ENCODE results near the gene TMEM125.
A peak's percentile ranks its signal among the peaks of the same experiment; 100 is the strongest.

Gene TMEM125

GRCh38 chr1:43225168-43225567, 44.6 kb upstream of the TMEM125 start:
- peaks cover 0 to 20% of the 10 kb centered on the region in 2 experiments for H3K27me3 ChIP-seq (ENCODE audit: control insufficient read depth in 1 of 2, insufficient read depth in 1 of 2, low read length in 2 of 2)
- no peak overlapping the region for H2BK5ac ChIP-seq (ENCODE audit: low read depth, low read length, poor library complexity, severe bottlenecking)
- no peaks in the 10 kb centered on the region for H3K9me3 ChIP-seq (ENCODE audit: control insufficient read depth, low read length)
- no peak overlapping the region for H4K91ac ChIP-seq (ENCODE audit: low read length)
- no peak overlapping the region for H4K8ac ChIP-seq (ENCODE audit: low read length)
- H2BK120ac ChIP-seq (ENCODE audit: low read depth, low read length): no peak overlapping the region
- no peak overlapping the region for H2AFZ ChIP-seq (ENCODE audit: low read depth, low read length)
- no peak overlapping the region for H2BK12ac ChIP-seq (ENCODE audit: low read length in 2 of 2)
- 60% methylated on average over 3 of the region's 3 CpGs for WGBS
- no peak overlapping the region for H3K23ac ChIP-seq (ENCODE audit: low read length in 2 of 2)
- H3K4me3 ChIP-seq (ENCODE audit: insufficient read depth in 1 of 2, low read depth in 1 of 2, low read length in 2 of 2): no peak overlapping the region
- no peaks in the 10 kb centered on the region for H3K79me1 ChIP-seq (replicated peaks; ENCODE audit: low read length, poor library complexity, severe bottlenecking)
- H3K27ac ChIP-seq (ENCODE audit: low read length, poor library complexity, severe bottlenecking): no peak overlapping the region
- H2AK5ac ChIP-seq (ENCODE audit: low read length, severe bottlenecking): no peak overlapping the region
- H3K18ac ChIP-seq (ENCODE audit: low read depth in 1 of 2, low read length in 2 of 2): no peak overlapping the region
- DNase-seq: peak; percentile 38
- no peaks in the 10 kb centered on the region for H3K36me3 ChIP-seq (ENCODE audit: control insufficient read depth in 1 of 2, insufficient read depth in 2 of 2, low read depth in 1 of 2, low read length in 2 of 2)
- H3K14ac ChIP-seq (ENCODE audit: low read length in 2 of 2): no peak overlapping the region
- H2BK15ac ChIP-seq (ENCODE audit: low read depth, poor library complexity, severe bottlenecking): no peak overlapping the region
- H3K4me1 ChIP-seq (ENCODE audit: control insufficient read depth, insufficient read depth, low read depth, low read length): no peaks in the 10 kb centered on the region
- H3K4ac ChIP-seq (ENCODE audit: low read depth in 1 of 2, low read length in 2 of 2): no peak overlapping the region
- no peak overlapping the region for H3K4me2 ChIP-seq (ENCODE audit: low read length, poor library complexity, severe bottlenecking)
- H3K9ac ChIP-seq (ENCODE audit: low read length): no peak overlapping the region

GRCh38 chr1:43227143-43227764, 42.5 kb upstream of the TMEM125 start:
- Histone ChIP-seq H3K9me3 (ENCODE audit: control insufficient read depth, low read length) (no peaks in the 10 kb centered on the region), H3K4me3 (ENCODE audit: insufficient read depth in 1 of 2, low read depth in 1 of 2, low read length in 2 of 2) (no peak overlapping the region), H3K27me3 (ENCODE audit: control insufficient read depth in 1 of 2, insufficient read depth in 1 of 2, low read length in 2 of 2) (peaks cover 0 to 20% of the 10 kb centered on the region in 2 experiments), H4K8ac (ENCODE audit: low read length) (no peak overlapping the region), H3K9ac (ENCODE audit: low read length) (no peak overlapping the region), H3K79me1 (replicated peaks; ENCODE audit: low read length, poor library complexity, severe bottlenecking) (no peaks in the 10 kb centered on the region), H2BK5ac (ENCODE audit: low read depth, low read length, poor library complexity, severe bottlenecking) (no peak overlapping the region), H3K4ac (ENCODE audit: low read depth in 1 of 2, low read length in 2 of 2) (no peak overlapping the region), H4K91ac (ENCODE audit: low read length) (peak overlapping the region; percentile 20), H3K23ac (ENCODE audit: low read length in 2 of 2) (no peak overlapping the region), H2BK12ac (ENCODE audit: low read length in 2 of 2) (no peak overlapping the region), H2AK5ac (ENCODE audit: low read length, severe bottlenecking) (no peak overlapping the region), H2AFZ (ENCODE audit: low read depth, low read length) (no peak overlapping the region), H2BK120ac (ENCODE audit: low read depth, low read length) (no peak overlapping the region), H3K4me1 (ENCODE audit: control insufficient read depth, insufficient read depth, low read depth, low read length) (no peaks in the 10 kb centered on the region), H3K4me2 (ENCODE audit: low read length, poor library complexity, severe bottlenecking) (no peak overlapping the region), H3K27ac (ENCODE audit: low read length, poor library complexity, severe bottlenecking) (no peak overlapping the region), H2BK15ac (ENCODE audit: low read depth, poor library complexity, severe bottlenecking) (no peak overlapping the region), H3K14ac (ENCODE audit: low read length in 2 of 2) (no peak overlapping the region), H3K18ac (ENCODE audit: low read depth in 1 of 2, low read length in 2 of 2) (no peak overlapping the region), H3K36me3 (ENCODE audit: control insufficient read depth in 1 of 2, insufficient read depth in 2 of 2, low read depth in 1 of 2, low read length in 2 of 2) (no peaks in the 10 kb centered on the region)
- 27% methylated on average over 10 of the region's 10 CpGs for WGBS
- DNase-seq: peak; percentile 73

DNA sequence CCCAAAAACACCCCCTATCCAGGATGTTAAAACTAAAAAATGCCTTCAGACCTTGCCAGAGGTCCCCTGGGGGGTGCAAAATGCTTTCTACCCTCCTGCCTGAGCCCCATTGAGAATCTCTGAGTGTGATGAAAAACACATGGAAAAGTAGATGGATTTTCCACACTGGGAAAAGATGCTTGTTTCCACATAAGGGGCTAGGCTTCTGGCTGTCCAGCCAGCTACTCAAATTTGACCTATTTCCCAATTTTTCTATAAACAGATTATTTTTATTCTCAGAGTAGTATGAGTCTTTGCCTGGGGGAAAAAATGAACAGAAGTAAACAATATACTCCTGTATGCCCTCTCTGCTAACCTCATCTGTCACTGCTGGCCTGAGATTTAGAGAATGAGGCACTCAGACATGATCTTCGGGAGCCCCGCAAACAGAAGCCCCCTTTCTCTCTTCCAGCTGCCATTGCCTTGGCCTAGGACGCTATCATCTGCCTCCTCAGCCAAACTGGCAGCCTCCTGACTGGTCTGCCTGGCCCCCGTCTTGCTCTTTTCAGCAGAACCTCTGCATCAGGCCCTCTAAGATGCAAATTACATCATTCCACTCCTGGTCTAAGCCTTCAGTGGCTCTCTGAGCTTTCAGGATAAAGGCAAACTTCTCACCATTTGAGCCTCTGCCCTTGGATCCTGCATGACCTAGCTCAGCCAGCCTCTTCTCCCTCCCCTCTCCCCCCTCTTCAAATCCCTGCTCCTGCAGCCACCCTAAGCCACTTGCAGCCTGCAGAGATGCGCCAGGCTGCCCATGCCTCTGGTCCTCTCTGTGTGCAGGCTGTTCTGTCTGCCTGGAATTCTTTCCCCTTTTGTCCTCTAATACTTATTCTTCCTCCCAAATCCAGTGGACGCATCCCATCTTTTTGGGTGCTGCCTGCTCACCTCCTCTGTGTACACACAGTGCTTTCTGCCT, 39.7 kb upstream of the TMEM125 start:
- peak; percentile 24 for DNase-seq
- Histone ChIP-seq H3K9ac (ENCODE audit: low read length) (peak overlapping the region; percentile 9), H2AFZ (ENCODE audit: low read depth, low read length) (peak overlapping the region; percentile 29), H4K91ac (ENCODE audit: low read length) (no peak overlapping the region), H2BK12ac (ENCODE audit: low read length in 2 of 2) (peak overlapping the region in 1 of 2 experiments; percentile 39), H3K4me3 (ENCODE audit: insufficient read depth in 1 of 2, low read depth in 1 of 2, low read length in 2 of 2) (no peak overlapping the region), H3K4me1 (ENCODE audit: control insufficient read depth, insufficient read depth, low read depth, low read length) (peaks cover 2% of the 10 kb centered on the region), H3K9me3 (ENCODE audit: control insufficient read depth, low read length) (no peaks in the 10 kb centered on the region), H2AK5ac (ENCODE audit: low read length, severe bottlenecking) (no peak overlapping the region), H3K23ac (ENCODE audit: low read length in 2 of 2) (no peak overlapping the region), H2BK120ac (ENCODE audit: low read depth, low read length) (no peak overlapping the region), H3K4ac (ENCODE audit: low read depth in 1 of 2, low read length in 2 of 2) (no peak overlapping the region), H3K18ac (ENCODE audit: low read depth in 1 of 2, low read length in 2 of 2) (no peak overlapping the region), H3K14ac (ENCODE audit: low read length in 2 of 2) (peak overlapping the region in 1 of 2 experiments; percentile 42), H3K4me2 (ENCODE audit: low read length, poor library complexity, severe bottlenecking) (no peak overlapping the region), H3K27me3 (ENCODE audit: control insufficient read depth in 1 of 2, insufficient read depth in 1 of 2, low read length in 2 of 2) (peaks cover 0 to 4% of the 10 kb centered on the region in 2 experiments), H3K36me3 (ENCODE audit: control insufficient read depth in 1 of 2, insufficient read depth in 2 of 2, low read depth in 1 of 2, low read length in 2 of 2) (no peaks in the 10 kb centered on the region), H3K27ac (ENCODE audit: low read length, poor library complexity, severe bottlenecking) (no peak overlapping the region), H2BK5ac (ENCODE audit: low read depth, low read length, poor library complexity, severe bottlenecking) (no peak overlapping the region), H3K79me1 (replicated peaks; ENCODE audit: low read length, poor library complexity, severe bottlenecking) (no peaks in the 10 kb centered on the region), H2BK15ac (ENCODE audit: low read depth, poor library complexity, severe bottlenecking) (no peak overlapping the region), H4K8ac (ENCODE audit: low read length) (no peak overlapping the region)
- WGBS: 96% methylated on average over 6 of the region's 6 CpGs

- Histone ChIP-seq H3K4me3 (ENCODE audit: insufficient read depth in 1 of 2, low read depth in 1 of 2, low read length in 2 of 2) (peak overlapping the region in 1 of 2 experiments; percentile 41), H3K4me1 (ENCODE audit: control insufficient read depth, insufficient read depth, low read depth, low read length) (peaks cover 2% of the 10 kb centered on the region), H3K14ac (ENCODE audit: low read length in 2 of 2) (no peak overlapping the region), H2BK120ac (ENCODE audit: low read depth, low read length) (no peak overlapping the region), H2AK5ac (ENCODE audit: low read length, severe bottlenecking) (peak overlapping the region; percentile 42), H2AFZ (ENCODE audit: low read depth, low read length) (no peak overlapping the region), H3K9me3 (ENCODE audit: control insufficient read depth, low read length) (no peaks in the 10 kb centered on the region), H3K27ac (ENCODE audit: low read length, poor library complexity, severe bottlenecking) (no peak overlapping the region), H2BK5ac (ENCODE audit: low read depth, low read length, poor library complexity, severe bottlenecking) (no peak overlapping the region), H3K36me3 (ENCODE audit: control insufficient read depth in 1 of 2, insufficient read depth in 2 of 2, low read depth in 1 of 2, low read length in 2 of 2) (no peaks in the 10 kb centered on the region), H4K91ac (ENCODE audit: low read length) (no peak overlapping the region), H3K79me1 (replicated peaks; ENCODE audit: low read length, poor library complexity, severe bottlenecking) (no peaks in the 10 kb centered on the region), H3K4me2 (ENCODE audit: low read length, poor library complexity, severe bottlenecking) (no peak overlapping the region), H2BK15ac (ENCODE audit: low read depth, poor library complexity, severe bottlenecking) (no peak overlapping the region), H3K9ac (ENCODE audit: low read length) (peak overlapping the region; percentile 30), H3K4ac (ENCODE audit: low read depth in 1 of 2, low read length in 2 of 2) (no peak overlapping the region), H2BK12ac (ENCODE audit: low read length in 2 of 2) (no peak overlapping the region), H4K8ac (ENCODE audit: low read length) (no peak overlapping the region), H3K23ac (ENCODE audit: low read length in 2 of 2) (no peak overlapping the region), H3K18ac (ENCODE audit: low read depth in 1 of 2, low read length in 2 of 2) (peak overlapping the region in 1 of 2 experiments; percentile 48), H3K27me3 (ENCODE audit: control insufficient read depth in 1 of 2, insufficient read depth in 1 of 2, low read length in 2 of 2) (peaks cover 0 to 1% of the 10 kb centered on the region in 2 experiments)
- 37% methylated on average over 4 of the region's 4 CpGs for WGBS
- peak; percentile 68 for DNase-seq
Observed at GRCh38 chr1:43232074-43232473, 37.7 kb upstream of the TMEM125 start.
